Psoas muscle (tissue), 8 donors: ENCODE measurements around the gene OR2G2. TPM values are rescaled to one million over a fixed set of nuclear protein-coding genes. Genes with fewer than 3 reads are reported as not detected.

Experiments used
- ATAC-seq, 4 donors: fragments of 200-7000 bp; cut with Tn5 transposase; one replicate each; pipeline ENCODE4 v1.9.1; 2020; ENCODE audit warnings: moderate library complexity in 3 of 4, mild to moderate bottlenecking in 2 of 4
- DNase-seq, 2 donors: peaks; one replicate each; pipeline ENCODE4 v3.0.0-alpha.2; 2020
- H3K27ac ChIP-seq: fragments of 200-600 bp; one replicate; pipeline ENCODE4 v1.8.0; 2022
- H3K27me3 ChIP-seq, 3 donors: fragments of 200-600 bp in 1 of 3; one replicate each; pipeline versions ENCODE4 v1.6.1 to v1.8.0; 2013 to 2022; ENCODE audit warnings: low read length in 2 of 3, mild to moderate bottlenecking in 2 of 3, moderate library complexity in 1 of 3; ENCODE audit not compliant: insufficient read depth in 3 of 3
- H3K36me3 ChIP-seq, 2 donors: fragments of 200-600 bp in 1 of 2; one replicate each; pipeline versions ENCODE4 v1.6.1 to v1.8.0; 2013 to 2022; ENCODE audit warnings: low read depth in 1 of 2, mild to moderate bottlenecking in 1 of 2, moderate library complexity in 1 of 2; ENCODE audit not compliant: insufficient read depth in 1 of 2
- H3K4me1 ChIP-seq: fragments of 200-600 bp; one replicate; pipeline ENCODE4 v1.8.0; 2022
- H3K4me3 ChIP-seq: fragments of 200-600 bp; one replicate; pipeline ENCODE4 v1.8.0; 2022; ENCODE audit warnings: mild to moderate bottlenecking
- H3K9me3 ChIP-seq: fragments of 200-600 bp; one replicate; pipeline ENCODE4 v1.8.0; 2022
- CTCF ChIP-seq: fragments of 200-600 bp; IDR thresholded peaks from one replicate; pipeline ENCODE4 v1.8.0; 2022; ENCODE audit warnings: antibody characterized with exemption
- WGBS, 3 donors: extraction: QIAGEN DNeasy Blood & Tissue Kit; methylation state at CpG; one replicate each; pipeline versions ENCODE4 v1.1.6 to v1.1.7; 2013; 5-methylcytosine and 5-hydroxymethylcytosine counted together
- intact Hi-C, 2 donors: fragments of 100-400 bp; cut with DNase I; formaldehyde crosslinking; loops; one replicate each; pipeline versions ENCODE4 v1.11.0 to v1.14.2; 2022
- polyA plus RNA-seq, 3 donors: library from polyadenylated mRNA; stranded (reverse); fragments of 200-250 nt; gene quantifications; one replicate each; pipeline ENCODE4 v1.2.3, GENCODE V29; 2013
- total RNA-seq, 4 donors: library from RNA; stranded (reverse); fragmentation: NEBNext Ultra II Directional in 2 of 4; extraction: Animal tissue kit (Norgen Biotek cat#: 25700) in 2 of 4; gene quantifications; one replicate each; pipeline versions ENCODE4 v1.2.1 to v1.2.4, GENCODE V29; 2021 to 2023
- donor health status: healthy with polysubstance abuse.
- donor health status: DM: no; HTN: no; CAD: no; lungs with moderate emphysema.
- donor health status: Bipolar disorder and iron deficiency.
- donor health status: healthy.
- donor health status: DM: yes; HTN: yes; CAD: no.
- donor health status: DM: no; HTN: no; CAD: no.
- donor health status: DM: no; HTN: no; CAD: no.
- donor health status: DM: yes; HTN: yes; CAD: no.

OR2G2 gene
- total and polyA plus RNA-seq, 7 donors = not detected

GRCh38 chr1:247638011-247638410 is 49.9 kb downstream of the OR2G2 start:
- intact Hi-C loops = no loop called here
- 62 to 74% (median 66%) methylated on average over 4 of the region's 4 CpGs for WGBS, 3 donors
- ATAC-seq = no peak
- no peaks in the 10 kb centered on the region for H3K9me3 ChIP-seq
- no peaks in the 10 kb centered on the region for H3K4me1 ChIP-seq
- no peak for DNase-seq
- TF ChIP-seq CTCF = no peak
- no peaks in the 10 kb centered on the region for H3K36me3 ChIP-seq
- H3K27me3 ChIP-seq = peaks cover 0 to 2% (median 0%) of the 10 kb centered on the region in 3 donors
- H3K4me3 ChIP-seq = no peak overlapping the region
- no peak overlapping the region for H3K27ac ChIP-seq

DNA sequence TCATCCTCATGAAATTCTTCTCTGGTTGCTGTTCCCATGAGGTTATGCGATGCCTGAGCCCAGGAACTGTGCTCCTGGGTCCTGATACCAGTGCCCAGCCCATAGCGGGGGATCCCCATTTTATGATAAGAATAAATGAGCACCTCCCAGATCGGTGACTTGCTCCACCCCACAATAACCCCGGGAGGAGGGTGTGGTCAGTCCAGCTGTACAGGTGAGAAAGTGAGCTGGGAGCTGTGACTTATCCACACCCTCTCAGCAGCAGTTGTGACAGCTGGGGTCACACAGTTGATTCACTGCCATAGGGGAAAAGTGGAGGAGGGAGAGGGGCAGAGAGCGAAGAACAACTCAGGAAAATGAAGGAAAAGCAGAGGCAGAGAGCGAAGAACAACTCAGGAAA is 50.6 kb downstream of the OR2G2 start:
- DNase-seq (no peak), ATAC-seq (no peak)
- WGBS, 3 donors = 78 to 81% (median 81%) methylated on average over 6 of the region's 6 CpGs
- intact Hi-C loops = no loop called here
- Histone ChIP-seq H3K4me1 (no peaks in the 10 kb centered on the region), H3K36me3 (no peaks in the 10 kb centered on the region), H3K9me3 (no peaks in the 10 kb centered on the region), H3K4me3 (no peak overlapping the region), H3K27ac (no peak overlapping the region), H3K27me3 (peaks cover 0 to 2% (median 0%) of the 10 kb centered on the region in 3 donors)
- no peak for TF ChIP-seq CTCF

Other genes with a start within 250 kb of the OR2G2 start
- under 1 TPM; 0.27 to 0.98 (median 0.55) TPM for gene NLRP3, start 172.2 kb upstream of the OR2G2 start, total RNA-seq
- gene NLRP3, start 172.2 kb upstream of the OR2G2 start, polyA plus RNA-seq = under 1 TPM; 0.07 to 0.22 (median 0.16) TPM
- gene OR2B11, start 130.3 kb upstream of the OR2G2 start, total RNA-seq = not detected
- not detected for gene OR2B11, start 130.3 kb upstream of the OR2G2 start, polyA plus RNA-seq
- gene OR2C3, start 51.9 kb upstream of the OR2G2 start, total RNA-seq = not detected
- gene OR2C3, start 51.9 kb upstream of the OR2G2 start, polyA plus RNA-seq = under 1 TPM in 2 of 3 donors, not detected in 1; 0.01 TPM
- gene GCSAML, start 39.2 kb upstream of the OR2G2 start, total RNA-seq = under 1 TPM in 3 of 4 donors, not detected in 1; 0.19 to 0.36 (median 0.23) TPM
- under 1 TPM in 1 of 3 donors, not detected in 2; 0.01 TPM for gene GCSAML, start 39.2 kb upstream of the OR2G2 start, polyA plus RNA-seq
- not detected for gene OR2G3, start 17.2 kb downstream of the OR2G2 start, total RNA-seq
- gene OR2G3, start 17.2 kb downstream of the OR2G2 start, polyA plus RNA-seq = not detected
- gene OR13G1, start 91.4 kb downstream of the OR2G2 start, total RNA-seq = not detected
- not detected for gene OR13G1, start 91.4 kb downstream of the OR2G2 start, polyA plus RNA-seq
- gene OR6F1, start 128.3 kb downstream of the OR2G2 start, total RNA-seq = not detected
- gene OR6F1, start 128.3 kb downstream of the OR2G2 start, polyA plus RNA-seq = not detected
- not detected for gene OR14K1, start 150.3 kb downstream of the OR2G2 start, total RNA-seq
- not detected for gene OR14K1, start 150.3 kb downstream of the OR2G2 start, polyA plus RNA-seq
- not detected for gene OR14A2, start 159.8 kb downstream of the OR2G2 start, total RNA-seq
- gene OR14A2, start 159.8 kb downstream of the OR2G2 start, polyA plus RNA-seq = not detected
- not detected for gene OR1C1, start 172.2 kb downstream of the OR2G2 start, total RNA-seq
- not detected for gene OR1C1, start 172.2 kb downstream of the OR2G2 start, polyA plus RNA-seq
- gene OR14A16, start 235.8 kb downstream of the OR2G2 start, total RNA-seq = not detected
- gene OR14A16, start 235.8 kb downstream of the OR2G2 start, polyA plus RNA-seq = not detected